Stomach (tissue), 9 donors: ENCODE measurements around the gene CEP290. TPM values are rescaled to one million over a fixed set of nuclear protein-coding genes. Genes with fewer than 3 reads are reported as not detected.

Experiments
- DNase-seq, 2 donors: peaks; one replicate each; pipeline versions ENCODE4 v3.0.0 to v3.0.0-alpha.2; 2013 to 2019
- H3K27ac ChIP-seq, 5 donors: fragments of 200-600 bp in 4 of 5; sonication (generic) in 4 of 5; one replicate each; pipeline ENCODE4 v1.5.1; 2013 to 2019; ENCODE audit warnings: mild to moderate bottlenecking in 1 of 5, moderate library complexity in 1 of 5
- H3K27me3 ChIP-seq, 3 donors: fragments of 200-600 bp; sonication (generic); one replicate each; pipeline ENCODE4 v1.5.1; 2017 to 2019; ENCODE audit warnings: mixed run types in 1 of 3
- H3K36me3 ChIP-seq, 4 donors: fragments of 200-600 bp; sonication (generic); 1 replicate in 3 of 4; 2 replicates in 1 of 4; pipeline ENCODE4 v1.5.1; 2016 to 2019
- H3K4me1 ChIP-seq, 4 donors: fragments of 200-600 bp; sonication (generic); one replicate each; pipeline ENCODE4 v1.5.1; 2016 to 2019
- H3K4me3 ChIP-seq, 4 donors: fragments of 200-600 bp; sonication (generic) in 3 of 4; one replicate each; pipeline ENCODE4 v1.5.1; 2016 to 2019; ENCODE audit warnings: mild to moderate bottlenecking in 1 of 4
- H3K9me3 ChIP-seq, 4 donors: fragments of 200-600 bp; sonication (generic); one replicate each; pipeline ENCODE4 v1.5.1; 2016 to 2019
- EP300 ChIP-seq: sonication (generic); formaldehyde crosslinking; IDR thresholded peaks from one replicate; pipeline ENCODE4 v1.6.1; 2017; ENCODE audit warnings: antibody characterized with exemption
- POLR2A ChIP-seq, 4 donors: fragments of 450-650 bp; IDR thresholded peaks; one replicate each; pipeline ENCODE4 v1.6.1; 2016; ENCODE audit warnings: antibody characterized with exemption in 4 of 4, control low read depth in 2 of 4, mild to moderate bottlenecking in 1 of 4, moderate library complexity in 1 of 4
- POLR2AphosphoS5 ChIP-seq, 3 donors: sonication (generic); formaldehyde crosslinking; IDR thresholded peaks; one replicate each; pipeline ENCODE4 v1.6.1; 2016; ENCODE audit warnings: antibody characterized with exemption in 3 of 3
- WGBS, 5 donors: extraction: QIAGEN DNeasy Blood & Tissue Kit in 3 of 5; methylation state at CpG; one replicate each; pipeline versions ENCODE4 v1.1.5 to v1.1.7; 2013 to 2018; 5-methylcytosine and 5-hydroxymethylcytosine counted together
- intact Hi-C: fragments of 100-400 bp; cut with DNase I; formaldehyde crosslinking; loops from one replicate; pipeline ENCODE4 v1.15.1; 2023; ENCODE audit warnings: low total_unique reads
- polyA plus RNA-seq, 3 donors: library from polyadenylated mRNA; stranded (reverse); fragments of 200-250 nt; gene quantifications; one replicate each; pipeline ENCODE4 v1.2.3, GENCODE V29; 2013
- total RNA-seq, 5 donors: library from RNA; depleted of rRNA; stranded (reverse); fragments of >200 nt; gene quantifications; one replicate each; pipeline versions ENCODE4 v1.1.0 to v1.2.3, GENCODE V29; 2014 to 2016
- TF ChIP-seq, protein P1 (sequence below), 7 experiments: fragments of 450-650 bp in 4 of 7; fragments of 200-600 bp in 3 of 7; sonication (generic) in 3 of 7; IDR thresholded peaks; one replicate each; pipeline ENCODE4 v1.5.1; 2016 to 2019; ENCODE audit warnings: antibody characterized with exemption in 7 of 7, control low read depth in 2 of 7, mild to moderate bottlenecking in 1 of 7
- donor health status: healthy with polysubstance abuse.
- donor health status: Bipolar disorder and iron deficiency.
- donor health status: healthy.

Gene CEP290
- total and polyA plus RNA-seq, 8 donors, result 2.9 to 109 (median 25.4) TPM

- DNase-seq, result no peak
- Histone ChIP-seq H3K4me1 (no peaks in the 10 kb centered on the region), H3K27ac (no peak overlapping the region), H3K27me3 (no peaks in the 10 kb centered on the region), H3K4me3 (no peak overlapping the region), H3K36me3 (peaks cover 0 to 44% (median 34%) of the 10 kb centered on the region in 4 donors), H3K9me3 (peaks cover 0 to 11% (median 0%) of the 10 kb centered on the region in 4 donors)
- TF ChIP-seq EP300 (no peak), POLR2AphosphoS5 (IDR thresholded peaks at IDR 0.05) (no peak)
- TF ChIP-seq, protein P1, sequence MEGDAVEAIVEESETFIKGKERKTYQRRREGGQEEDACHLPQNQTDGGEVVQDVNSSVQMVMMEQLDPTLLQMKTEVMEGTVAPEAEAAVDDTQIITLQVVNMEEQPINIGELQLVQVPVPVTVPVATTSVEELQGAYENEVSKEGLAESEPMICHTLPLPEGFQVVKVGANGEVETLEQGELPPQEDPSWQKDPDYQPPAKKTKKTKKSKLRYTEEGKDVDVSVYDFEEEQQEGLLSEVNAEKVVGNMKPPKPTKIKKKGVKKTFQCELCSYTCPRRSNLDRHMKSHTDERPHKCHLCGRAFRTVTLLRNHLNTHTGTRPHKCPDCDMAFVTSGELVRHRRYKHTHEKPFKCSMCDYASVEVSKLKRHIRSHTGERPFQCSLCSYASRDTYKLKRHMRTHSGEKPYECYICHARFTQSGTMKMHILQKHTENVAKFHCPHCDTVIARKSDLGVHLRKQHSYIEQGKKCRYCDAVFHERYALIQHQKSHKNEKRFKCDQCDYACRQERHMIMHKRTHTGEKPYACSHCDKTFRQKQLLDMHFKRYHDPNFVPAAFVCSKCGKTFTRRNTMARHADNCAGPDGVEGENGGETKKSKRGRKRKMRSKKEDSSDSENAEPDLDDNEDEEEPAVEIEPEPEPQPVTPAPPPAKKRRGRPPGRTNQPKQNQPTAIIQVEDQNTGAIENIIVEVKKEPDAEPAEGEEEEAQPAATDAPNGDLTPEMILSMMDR (IDR thresholded peaks at IDR 0.05), result no peak
- intact Hi-C loops, result no loop called here
Observed at GRCh38 chr12:88185988-88186387, 44.1 kb upstream of the CEP290 start.

- peaks cover 0 to 52% (median 36%) of the 10 kb centered on the region in 4 donors for H3K36me3 ChIP-seq
- H3K4me3 ChIP-seq, result no peak overlapping the region
- no peak for TF ChIP-seq POLR2AphosphoS5 (IDR thresholded peaks at IDR 0.05)
- TF ChIP-seq EP300, result no peak
- no peak for TF ChIP-seq POLR2A (IDR thresholded peaks at IDR 0.05)
- TF ChIP-seq, protein P1 (IDR thresholded peaks at IDR 0.05), result no peak
- no peak overlapping the region for H3K27ac ChIP-seq
- intact Hi-C loops, result no loop called here
- H3K27me3 ChIP-seq, result no peaks in the 10 kb centered on the region
- WGBS, 5 donors, result 94 to 100% (median 98%) methylated on average over 2 of the region's 2 CpGs
- H3K9me3 ChIP-seq, result peaks cover 0 to 11% (median 0%) of the 10 kb centered on the region in 4 donors
- H3K4me1 ChIP-seq, result no peaks in the 10 kb centered on the region
- no peak for DNase-seq
Observed at GRCh38 chr12:88185279-88185678, 43.4 kb upstream of the CEP290 start.

DNA sequence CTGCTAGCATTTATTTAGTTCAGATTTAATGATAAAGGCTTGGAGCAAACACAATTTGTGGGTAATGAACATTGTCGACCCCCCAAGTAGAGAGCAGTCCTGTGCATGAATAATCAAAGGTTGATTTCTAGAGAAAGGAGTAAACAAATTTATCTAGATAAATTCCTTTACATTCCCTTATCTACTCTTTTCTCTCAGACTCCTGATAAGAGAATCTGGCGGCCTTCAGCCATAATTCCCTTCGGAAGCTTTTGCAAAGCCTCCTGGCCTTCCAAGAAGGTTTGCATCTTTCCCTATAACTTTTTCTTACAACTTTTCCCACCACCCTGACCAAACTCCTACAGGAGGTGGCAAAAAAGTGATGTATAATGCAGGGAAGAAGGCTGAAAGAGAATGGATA is 42.3 kb upstream of the CEP290 start:
- TF ChIP-seq, protein P1 (IDR thresholded peaks at IDR 0.05), result no peak
- no peak for TF ChIP-seq POLR2AphosphoS5 (IDR thresholded peaks at IDR 0.05)
- no peak for TF ChIP-seq EP300
- TF ChIP-seq POLR2A (IDR thresholded peaks at IDR 0.05), result no peak
- intact Hi-C loops, result no loop called here
- H3K27me3 ChIP-seq, result no peaks in the 10 kb centered on the region
- H3K9me3 ChIP-seq, result peaks cover 0 to 11% (median 0%) of the 10 kb centered on the region in 4 donors
- no peak overlapping the region for H3K27ac ChIP-seq
- H3K4me1 ChIP-seq, result no peaks in the 10 kb centered on the region
- H3K36me3 ChIP-seq, result peaks cover 0 to 62% (median 46%) of the 10 kb centered on the region in 4 donors
- whole genome bisulfite sequencing, 5 donors, result 60 to 83% (median 76%) methylated on average over 3 of the region's 3 CpGs
- DNase-seq, result no peak
- H3K4me3 ChIP-seq, result no peak overlapping the region

DNA sequence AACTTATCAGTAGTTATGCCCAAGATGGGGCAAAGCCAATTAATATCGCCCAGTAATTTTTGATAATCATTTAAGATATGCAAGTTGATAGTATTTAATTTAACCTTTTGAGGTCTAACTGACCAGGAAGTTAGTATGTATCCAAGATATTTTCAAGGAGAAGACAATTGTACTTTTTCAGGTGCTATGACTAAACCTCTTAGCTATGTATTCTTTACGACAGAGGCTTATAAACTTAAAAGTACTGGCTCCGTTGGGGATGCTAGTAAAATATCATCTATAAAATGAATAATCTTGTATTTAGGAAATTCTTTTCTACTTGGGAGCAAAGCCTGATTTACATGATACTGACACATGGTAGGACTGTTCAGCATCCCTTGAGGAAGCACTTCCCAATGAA is 40.5 kb upstream of the CEP290 start:
- no peak for TF ChIP-seq POLR2A (IDR thresholded peaks at IDR 0.05)
- TF ChIP-seq EP300, result no peak
- no peak for TF ChIP-seq POLR2AphosphoS5 (IDR thresholded peaks at IDR 0.05)
- TF ChIP-seq, protein P1 (IDR thresholded peaks at IDR 0.05), result no peak
- no peak for DNase-seq
- H3K4me3 ChIP-seq, result no peak overlapping the region
- no peaks in the 10 kb centered on the region for H3K4me1 ChIP-seq
- no peaks in the 10 kb centered on the region for H3K27me3 ChIP-seq
- peaks cover 0 to 80% (median 53%) of the 10 kb centered on the region in 4 donors for H3K36me3 ChIP-seq
- WGBS, 5 donors, result 75 to 90% (median 78%) methylated on average over 3 of the region's 3 CpGs
- H3K9me3 ChIP-seq, result peaks cover 0 to 11% (median 0%) of the 10 kb centered on the region in 4 donors
- H3K27ac ChIP-seq, result no peak overlapping the region
- intact Hi-C loops, result no loop called here
